H9 (cell line): Measurements from ENCODE around the gene CD93. TPM values are rescaled to one million over a fixed set of nuclear protein-coding genes. Genes with fewer than 3 reads are reported as not detected.

Experiments
- DNase-seq: peaks from one replicate; pipeline ENCODE4 v3.0.0-alpha.2; 2017
- H2AFZ ChIP-seq: one replicate; pipeline ENCODE4 v1.6.1; 2013; ENCODE audit warnings: mild to moderate bottlenecking, low read length, control low read depth, moderate library complexity
- H2AK5ac ChIP-seq: 2 replicates; pipeline ENCODE4 v1.6.1; 2013; ENCODE audit warnings: low read length, control low read depth, mixed read lengths; ENCODE audit not compliant: insufficient read length
- H2BK120ac ChIP-seq: one replicate; pipeline ENCODE4 v1.6.1; 2013; ENCODE audit warnings: low read depth, mild to moderate bottlenecking, low read length, control low read depth, inconsistent platforms; ENCODE audit not compliant: poor library complexity, severe bottlenecking
- H2BK12ac ChIP-seq: 2 replicates; pipeline ENCODE4 v1.6.1; 2013; ENCODE audit warnings: low read length, control low read depth, mixed read lengths, low read depth; ENCODE audit not compliant: insufficient read length
- H2BK15ac ChIP-seq: 2 replicates; pipeline ENCODE4 v1.6.1; 2013; ENCODE audit warnings: low read depth, low read length, control low read depth
- H2BK20ac ChIP-seq: one replicate; pipeline ENCODE4 v1.6.1; 2013; ENCODE audit warnings: low read depth, mild to moderate bottlenecking, low read length, control low read depth, inconsistent platforms; ENCODE audit not compliant: poor library complexity, severe bottlenecking
- H2BK5ac ChIP-seq: 2 replicates; pipeline ENCODE4 v1.6.1; 2013; ENCODE audit warnings: low read length, control low read depth, mixed read lengths; ENCODE audit not compliant: insufficient read length
- H3K14ac ChIP-seq: 2 replicates; pipeline ENCODE4 v1.6.1; 2013; ENCODE audit warnings: low read length, control low read depth; ENCODE audit not compliant: insufficient read depth
- H3K18ac ChIP-seq: 2 replicates; pipeline ENCODE4 v1.6.1; 2013; ENCODE audit warnings: low read depth, mild to moderate bottlenecking, mixed read lengths, low read length, control low read depth; ENCODE audit not compliant: insufficient read length
- H3K23ac ChIP-seq: 2 replicates; pipeline ENCODE4 v1.6.1; 2013; ENCODE audit warnings: low read length, control low read depth, mixed read lengths, low read depth; ENCODE audit not compliant: insufficient read length
- H3K23me2 ChIP-seq: 2 replicates; pipeline ENCODE4 v1.6.1; 2013; ENCODE audit warnings: low read depth, mild to moderate bottlenecking, mixed read lengths, low read length, control low read depth; ENCODE audit not compliant: insufficient read length, poor library complexity, severe bottlenecking
- H3K27ac ChIP-seq: 2 replicates; pipeline ENCODE4 v1.5.1; 2013; ENCODE audit warnings: low read length, control low read depth, mixed read lengths, low read depth; ENCODE audit not compliant: insufficient read length
- H3K27me3 ChIP-seq: 2 replicates; pipeline ENCODE4 v1.6.1; 2013; ENCODE audit warnings: low read length, control low read depth, inconsistent platforms; ENCODE audit not compliant: insufficient read depth
- H3K4ac ChIP-seq: 2 replicates; pipeline ENCODE4 v1.6.1; 2013; ENCODE audit warnings: low read depth, mild to moderate bottlenecking, control low read depth, inconsistent platforms, low read length, moderate library complexity
- H3K4me1 ChIP-seq: 2 replicates; pipeline ENCODE4 v1.6.1; 2013; ENCODE audit warnings: low read length, control low read depth, inconsistent platforms; ENCODE audit not compliant: insufficient read depth
- H3K4me2 ChIP-seq: 2 replicates; pipeline ENCODE4 v1.6.1; 2013; ENCODE audit warnings: low read length, control low read depth, mixed read lengths; ENCODE audit not compliant: insufficient read length, insufficient read depth
- H3K56ac ChIP-seq: 2 replicates; pipeline ENCODE4 v1.6.1; 2013; ENCODE audit warnings: low read depth, mild to moderate bottlenecking, mixed read lengths, low read length, control low read depth; ENCODE audit not compliant: insufficient read length
- H3K79me1 ChIP-seq: 2 replicates; pipeline ENCODE4 v1.6.1; 2013; ENCODE audit warnings: low read depth, mild to moderate bottlenecking, moderate library complexity, low read length, control low read depth, inconsistent platforms; ENCODE audit not compliant: insufficient read depth, poor library complexity, severe bottlenecking
- H3K79me2 ChIP-seq: 2 replicates; pipeline ENCODE4 v1.6.1; 2013; ENCODE audit warnings: low read length, control low read depth, inconsistent platforms; ENCODE audit not compliant: insufficient read depth
- H3K9ac ChIP-seq: 2 replicates; pipeline ENCODE4 v1.6.1; 2013; ENCODE audit warnings: low read length, control low read depth, mixed read lengths; ENCODE audit not compliant: insufficient read length; ENCODE audit errors: extremely low read depth
- H3K9me3 ChIP-seq: one replicate; pipeline ENCODE4 v1.6.1; 2013; ENCODE audit warnings: low read depth, low read length, inconsistent platforms; ENCODE audit not compliant: control insufficient read depth
- H3T11ph ChIP-seq: one replicate; pipeline ENCODE4 v1.6.1; 2013; ENCODE audit warnings: mild to moderate bottlenecking, low read length, control low read depth, inconsistent platforms
- H4K20me1 ChIP-seq: one replicate; pipeline ENCODE4 v1.6.1; 2013; ENCODE audit not compliant: control insufficient read depth, insufficient read length, insufficient read depth
- H4K5ac ChIP-seq: 2 replicates; pipeline ENCODE4 v1.6.1; 2013; ENCODE audit warnings: low read depth, mild to moderate bottlenecking, mixed read lengths, low read length, control low read depth; ENCODE audit not compliant: insufficient read length
- H4K8ac ChIP-seq: replicated peaks from 2 replicates; pipeline ENCODE4 v1.6.1; 2013; ENCODE audit warnings: low read length, control low read depth, mixed read lengths, low read depth; ENCODE audit not compliant: insufficient read length
- H4K91ac ChIP-seq: 2 replicates; pipeline ENCODE4 v1.6.1; 2013; ENCODE audit warnings: low read depth, mild to moderate bottlenecking, moderate library complexity, mixed read lengths, low read length, control low read depth; ENCODE audit not compliant: insufficient read length
- H3K27ac Mint-ChIP-seq, 3 experiments: 2 replicates in 2 of 3; 3 replicates in 1 of 3; pipeline ENCODE4 v1.8.0; 2020 to 2021; ENCODE audit warnings: mixed read lengths in 3 of 3, mild to moderate bottlenecking in 1 of 3, moderate library complexity in 1 of 3
- H3K27me3 Mint-ChIP-seq: 2 replicates; pipeline ENCODE4 v1.8.0; 2021; ENCODE audit warnings: low read depth, mild to moderate bottlenecking, moderate library complexity, mixed read lengths
- H3K36me3 Mint-ChIP-seq, 3 experiments: 2 replicates in 2 of 3; 3 replicates in 1 of 3; pipeline ENCODE4 v1.8.0; 2020 to 2021; ENCODE audit warnings: low read depth in 3 of 3, mixed read lengths in 3 of 3; ENCODE audit not compliant: insufficient read depth in 1 of 3
- H3K4me1 Mint-ChIP-seq, 2 experiments: 2 replicates each; pipeline ENCODE4 v1.8.0; 2020; ENCODE audit warnings: mixed read lengths in 2 of 2
- H3K4me3 Mint-ChIP-seq, 2 experiments: 2 replicates in 1 of 2; 3 replicates in 1 of 2; pipeline ENCODE4 v1.8.0; 2020 to 2021; ENCODE audit warnings: mild to moderate bottlenecking in 2 of 2, mixed read lengths in 2 of 2, moderate library complexity in 1 of 2
- H3K9me3 Mint-ChIP-seq, 2 experiments: 2 replicates in 1 of 2; 3 replicates in 1 of 2; pipeline ENCODE4 v1.8.0; 2020; ENCODE audit warnings: mild to moderate bottlenecking in 2 of 2, mixed read lengths in 2 of 2, moderate library complexity in 1 of 2
- CTCF ChIP-seq: fragments of 200-600 bp; sonication (generic); conservative IDR thresholded peaks from 3 replicates; pipeline ENCODE4 v1.8.0; 2021; ENCODE audit warnings: antibody characterized with exemption, mild to moderate bottlenecking
- WGBS: extraction: QIAGEN DNeasy Blood & Tissue Kit; methylation state at CpG from one replicate; pipeline ENCODE4 v1.1.7; 2013; ENCODE audit warnings: missing lambda C conversion rate, low lambda C conversion rate, mixed read lengths; ENCODE audit not compliant: insufficient read length; ENCODE audit errors: extremely low coverage; 5-methylcytosine and 5-hydroxymethylcytosine counted together
- total RNA-seq: library from RNA; stranded (reverse); gene quantifications from 2 replicates; pipeline ENCODE4 v1.2.1, GENCODE V29; 2021

The CD93 gene
- total RNA-seq, 1 experiment from 2014 or later = not detected

- Histone ChIP-seq H3K79me1 (no peaks in the 10 kb centered on the region), H4K5ac (no peak overlapping the region), H3K56ac (no peak overlapping the region), H3K23ac (no peak overlapping the region), H3K27ac (no peak overlapping the region), H3K18ac (no peak overlapping the region), H3K4ac (no peak overlapping the region), H2BK15ac (no peak overlapping the region), H3K14ac (no peak overlapping the region), H3K79me2 (no peaks in the 10 kb centered on the region), H4K91ac (no peak overlapping the region), H3K27me3 (no peaks in the 10 kb centered on the region), H2BK20ac (no peak overlapping the region), H2BK5ac (no peak overlapping the region), H2BK120ac (no peak overlapping the region), H3K9ac (no peak overlapping the region), H4K8ac (no peak overlapping the region), H2AFZ (no peak overlapping the region), H3K4me1 (no peaks in the 10 kb centered on the region), H3K4me2 (no peak overlapping the region), H4K20me1 (no peaks in the 10 kb centered on the region), H3T11ph (no peak overlapping the region), H2AK5ac (no peak overlapping the region), H3K23me2 (no peaks in the 10 kb centered on the region), H2BK12ac (no peak overlapping the region), H3K9me3 (no peaks in the 10 kb centered on the region)
- Mint-ChIP-seq H3K9me3 (peaks cover 0 to 3% of the 10 kb centered on the region in 2 experiments; a peak in 3 of 5 replicates), H3K27me3 (no peaks in the 10 kb centered on the region; the same call in none of the 2 replicates), H3K36me3 (peaks cover 0 to 2% (median 0%) of the 10 kb centered on the region in 3 experiments; a peak in 1 of 7 replicates), H3K4me3 (no peak overlapping the region), H3K27ac (no peak overlapping the region), H3K4me1 (peaks cover 6 to 10% of the 10 kb centered on the region in 2 experiments)
- TF ChIP-seq CTCF = no peak
- no CpG with 5 or more reads among the region's 2 CpGs for WGBS
- DNase-seq = no peak
Observed at GRCh38 chr20:23129266-23129665, 43.1 kb upstream of the CD93 start.
